PFSK-1 (cell line): ENCODE measurements around the gene CYTH1.

Source experiments
- REST ChIP-seq, 2 experiments: IDR thresholded peaks; 2 replicates each; pipeline versions ENCODE4 v1.6.1 to v1.8.0; 2011 to 2012; ENCODE audit warnings: low read depth in 2 of 2, low read length in 2 of 2, control low read depth in 1 of 2, inconsistent platforms in 1 of 2, mild to moderate bottlenecking in 1 of 2, moderate library complexity in 1 of 2; ENCODE audit not compliant: insufficient read depth in 1 of 2
- SIN3A ChIP-seq: IDR thresholded peaks from 2 replicates; pipeline ENCODE4 v1.6.1; 2012; ENCODE audit warnings: mild to moderate bottlenecking, low read length, moderate library complexity, borderline replicate concordance; ENCODE audit not compliant: insufficient read depth
- TAF1 ChIP-seq: IDR thresholded peaks from 2 replicates; pipeline ENCODE4 v1.6.1; 2012; ENCODE audit warnings: low read length, control low read depth, borderline replicate concordance; ENCODE audit not compliant: insufficient read depth

- TF ChIP-seq TAF1 (no peak), SIN3A (no peak), REST (IDR thresholded peaks at IDR 0.05; ENCODE audit: insufficient read depth in 1 of 2, low read depth in 2 of 2, low read length in 2 of 2) (no peak)
Measured at GRCh38 chr17:78694805-78695531, 87.1 kb downstream of the CYTH1 start.
